OCI-LY3 (cell line): ENCODE results near the gene LILRB2.

Source experiments
- H2AFZ ChIP-seq: fragments of 200-600, 300-600 bp; shearing (Covaris generic); 2 replicates; pipeline ENCODE4 v1.6.0; 2014; ENCODE audit warnings: antibody characterized with exemption, low read depth, low read length
- H3K27ac ChIP-seq: fragments of 200-600, 300-600 bp; sonication (generic); 2 replicates; pipeline ENCODE4 v1.5.1; 2014; ENCODE audit warnings: mild to moderate bottlenecking, low read length, moderate library complexity, mixed read lengths
- H3K27me3 ChIP-seq: fragments of 200-600, 300-600 bp; sonication (generic); 2 replicates; pipeline ENCODE4 v1.6.1; 2014; ENCODE audit warnings: low read depth, low read length, mixed read lengths
- H3K36me3 ChIP-seq: fragments of 200-600, 300-600 bp; sonication (generic); replicated peaks from 2 replicates; pipeline ENCODE3; 2014; ENCODE audit warnings: low read depth, low read length, mixed read lengths
- H3K4me1 ChIP-seq: fragments of 300-600, 200-600 bp; sonication (generic); 2 replicates; pipeline ENCODE4 v1.6.1; 2014; ENCODE audit warnings: low read length, mixed read lengths
- H3K4me2 ChIP-seq: fragments of 200-600, 300-600 bp; sonication (generic); 2 replicates; pipeline ENCODE4 v1.6.1; 2014; ENCODE audit warnings: low read length, mixed read lengths
- H3K4me3 ChIP-seq: fragments of 300-600, 200-600 bp; sonication (generic); 2 replicates; pipeline ENCODE4 v1.5.1; 2014; ENCODE audit warnings: antibody characterized with exemption, mild to moderate bottlenecking, low read length, moderate library complexity
- H3K79me2 ChIP-seq: fragments of 300-600, 200-600 bp; shearing (Covaris generic); 2 replicates; pipeline ENCODE4 v1.6.1; 2014; ENCODE audit warnings: mild to moderate bottlenecking, low read length, mixed read lengths
- H3K9ac ChIP-seq: fragments of 300-600, 200-600 bp; shearing (Covaris generic); 2 replicates; pipeline ENCODE4 v1.6.0; 2014; ENCODE audit warnings: mild to moderate bottlenecking, low read length, moderate library complexity
- H3K9me3 ChIP-seq: fragments of 200-600, 300-600 bp; shearing (Covaris generic); 2 replicates; pipeline ENCODE4 v1.6.1; 2014; ENCODE audit warnings: low read length, mixed read lengths; ENCODE audit not compliant: insufficient read depth
- H4K20me1 ChIP-seq: fragments of 200-600, 300-600 bp; sonication (generic); 2 replicates; pipeline ENCODE4 v1.6.1; 2016; ENCODE audit warnings: low read length, mixed read lengths; ENCODE audit not compliant: insufficient read depth
- CTCF ChIP-seq: fragments of 200-600, 300-600 bp; sonication (generic); IDR thresholded peaks from 2 replicates; pipeline ENCODE4 v1.5.1; 2014; ENCODE audit warnings: antibody characterized with exemption, low read length, low read depth
- EZH2phosphoT487 ChIP-seq: fragments of 200-600 bp; shearing (Covaris generic); IDR thresholded peaks from 2 replicates; pipeline ENCODE4 v1.6.1; 2018; ENCODE audit warnings: antibody characterized with exemption, mixed run types, low read depth

The LILRB2 gene

GRCh38 chr19:54257116-54257480 lies 23.8 kb downstream of the LILRB2 start, which contains the start of gene LILRB5:
Gene LILRB5 (minus strand): TSS chr19:54257273. CDS start chr19:54257193, 80 bp downstream.
- H3K4me2 ChIP-seq, result no peak within 1 kb of the TSS
- H3K27me3 ChIP-seq, result peaks cover 59% of the 10 kb centered on the region
- H3K9me3 ChIP-seq, result no peaks in the 10 kb centered on the region
- no peak within 1 kb of the TSS for H3K27ac ChIP-seq
- 0 out of 2 replicates have a peak, but pooled peaks cover 4% of the 10 kb centered on the region for H3K4me1 ChIP-seq
- no peaks in the 10 kb centered on the region for H3K36me3 ChIP-seq
- TF ChIP-seq CTCF (no peak), EZH2phosphoT487 (no peak)
- no peak within 1 kb of the TSS for H3K9ac ChIP-seq
- H3K79me2 ChIP-seq, result no peaks in the 10 kb centered on the region
- no peak within 1 kb of the TSS for H3K4me3 ChIP-seq
- H2AFZ ChIP-seq, result no peak within 1 kb of the TSS
- no peaks in the 10 kb centered on the region for H4K20me1 ChIP-seq

GRCh38 chr19:54256250-54257115 lies 24.4 kb downstream of the LILRB2 start:
- H3K9me3 ChIP-seq, result no peaks in the 10 kb centered on the region
- no peaks in the 10 kb centered on the region for H3K36me3 ChIP-seq
- 0 out of 2 replicates have a peak, but pooled peaks cover 4% of the 10 kb centered on the region for H3K4me1 ChIP-seq
- H3K79me2 ChIP-seq, result no peaks in the 10 kb centered on the region
- H3K4me3 ChIP-seq, result no peak overlapping the region
- no peak overlapping the region for H3K9ac ChIP-seq
- H3K4me2 ChIP-seq, result no peak overlapping the region
- TF ChIP-seq EZH2phosphoT487 (no peak), CTCF (no peak)
- no peak overlapping the region for H3K27ac ChIP-seq
- H4K20me1 ChIP-seq, result no peaks in the 10 kb centered on the region
- H3K27me3 ChIP-seq, result peaks cover 62% of the 10 kb centered on the region
- H2AFZ ChIP-seq, result no peak overlapping the region

GRCh38 chr19:54255105-54255775 lies 25.7 kb downstream of the LILRB2 start:
- Histone ChIP-seq H3K4me1 (0 out of 2 replicates have a peak, but pooled peaks cover 4% of the 10 kb centered on the region), H2AFZ (no peak overlapping the region), H3K79me2 (no peaks in the 10 kb centered on the region), H3K36me3 (no peaks in the 10 kb centered on the region), H3K9me3 (no peaks in the 10 kb centered on the region), H3K27me3 (peaks cover 60% of the 10 kb centered on the region), H3K4me2 (no peak overlapping the region), H3K9ac (no peak overlapping the region), H3K4me3 (no peak overlapping the region), H3K27ac (no peak overlapping the region), H4K20me1 (no peaks in the 10 kb centered on the region)
- TF ChIP-seq EZH2phosphoT487 (no peak), CTCF (no peak)
